ENCODE results near the gene CSF1R.

The CSF1R gene

GRCh38 chr5:150022681-150023080, 63.7 kb downstream of the CSF1R start:
- no peak for DNase-seq

- DNase-seq = no peak
Observed at GRCh38 chr5:150022158-150022531, 64.2 kb downstream of the CSF1R start.

- DNase-seq = no peak
Observed at GRCh38 chr5:150021491-150022157, 64.7 kb downstream of the CSF1R start.

GRCh38 chr5:150020249-150020648, 66.1 kb downstream of the CSF1R start:
- DNase-seq = no peak

- no peak for DNase-seq
Observed at GRCh38 chr5:150017226-150018005, 68.9 kb downstream of the CSF1R start.

- DNase-seq = no peak
Observed at GRCh38 chr5:150016537-150016936, 69.8 kb downstream of the CSF1R start.

- DNase-seq = no peak
Observed at GRCh38 chr5:150015415-150015814, 70.9 kb downstream of the CSF1R start.

GRCh38 chr5:150014456-150014855, 71.9 kb downstream of the CSF1R start:
- DNase-seq = no peak

GRCh38 chr5:150013931-150014330, 72.4 kb downstream of the CSF1R start:
- no peak for DNase-seq

- no peak for DNase-seq
Observed at GRCh38 chr5:150009671-150010387, 76.5 kb downstream of the CSF1R start.

- DNase-seq = no peak
Observed at GRCh38 chr5:150007050-150007449, 79.3 kb downstream of the CSF1R start.

- no peak for DNase-seq
Observed at GRCh38 chr5:150006318-150006717, 80.0 kb downstream of the CSF1R start.
